GM12801 (cell line): ENCODE data around the gene PDE2A.

Experiments
- TF ChIP-seq, protein P1 (sequence below): IDR thresholded peaks from one replicate; pipeline ENCODE4 v1.5.1; 2011; ENCODE audit warnings: control low read depth; ENCODE audit not compliant: insufficient read length; ENCODE audit errors: extremely low read depth

PDE2A gene

DNA sequence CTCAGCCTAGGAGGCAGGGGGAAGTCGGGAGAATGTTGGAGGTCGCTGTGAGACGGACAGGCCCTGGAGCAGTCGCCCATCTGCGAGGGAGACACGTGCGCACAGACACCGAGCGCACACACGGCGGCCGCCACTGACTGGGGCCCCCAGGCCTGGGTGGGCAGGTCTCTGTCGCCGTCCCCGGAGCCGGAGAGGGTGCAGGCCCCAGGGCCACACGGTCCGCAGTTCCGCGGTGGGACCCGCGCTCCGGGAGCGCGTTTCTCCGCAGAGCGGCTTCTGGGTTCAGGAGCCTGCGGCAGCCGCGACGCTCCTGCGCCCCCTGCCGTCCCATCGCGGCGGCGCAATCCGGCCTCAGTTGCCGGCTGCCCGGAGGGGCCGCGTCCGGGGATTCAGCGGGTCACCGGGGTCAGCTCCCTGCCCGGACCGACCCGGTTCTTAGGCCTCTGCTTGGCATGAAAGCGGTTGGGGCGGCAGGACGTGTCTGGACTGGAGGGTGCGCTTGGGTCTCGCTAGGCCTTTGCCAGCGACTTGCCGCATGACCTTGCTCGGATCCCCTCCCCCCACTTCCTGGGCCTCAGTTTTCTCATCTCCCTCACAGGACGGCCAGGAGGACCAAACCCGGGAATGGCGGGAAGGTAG lies 31.2 kb downstream of the PDE2A start:
- TF ChIP-seq, protein P1, sequence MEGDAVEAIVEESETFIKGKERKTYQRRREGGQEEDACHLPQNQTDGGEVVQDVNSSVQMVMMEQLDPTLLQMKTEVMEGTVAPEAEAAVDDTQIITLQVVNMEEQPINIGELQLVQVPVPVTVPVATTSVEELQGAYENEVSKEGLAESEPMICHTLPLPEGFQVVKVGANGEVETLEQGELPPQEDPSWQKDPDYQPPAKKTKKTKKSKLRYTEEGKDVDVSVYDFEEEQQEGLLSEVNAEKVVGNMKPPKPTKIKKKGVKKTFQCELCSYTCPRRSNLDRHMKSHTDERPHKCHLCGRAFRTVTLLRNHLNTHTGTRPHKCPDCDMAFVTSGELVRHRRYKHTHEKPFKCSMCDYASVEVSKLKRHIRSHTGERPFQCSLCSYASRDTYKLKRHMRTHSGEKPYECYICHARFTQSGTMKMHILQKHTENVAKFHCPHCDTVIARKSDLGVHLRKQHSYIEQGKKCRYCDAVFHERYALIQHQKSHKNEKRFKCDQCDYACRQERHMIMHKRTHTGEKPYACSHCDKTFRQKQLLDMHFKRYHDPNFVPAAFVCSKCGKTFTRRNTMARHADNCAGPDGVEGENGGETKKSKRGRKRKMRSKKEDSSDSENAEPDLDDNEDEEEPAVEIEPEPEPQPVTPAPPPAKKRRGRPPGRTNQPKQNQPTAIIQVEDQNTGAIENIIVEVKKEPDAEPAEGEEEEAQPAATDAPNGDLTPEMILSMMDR = no peak

DNA sequence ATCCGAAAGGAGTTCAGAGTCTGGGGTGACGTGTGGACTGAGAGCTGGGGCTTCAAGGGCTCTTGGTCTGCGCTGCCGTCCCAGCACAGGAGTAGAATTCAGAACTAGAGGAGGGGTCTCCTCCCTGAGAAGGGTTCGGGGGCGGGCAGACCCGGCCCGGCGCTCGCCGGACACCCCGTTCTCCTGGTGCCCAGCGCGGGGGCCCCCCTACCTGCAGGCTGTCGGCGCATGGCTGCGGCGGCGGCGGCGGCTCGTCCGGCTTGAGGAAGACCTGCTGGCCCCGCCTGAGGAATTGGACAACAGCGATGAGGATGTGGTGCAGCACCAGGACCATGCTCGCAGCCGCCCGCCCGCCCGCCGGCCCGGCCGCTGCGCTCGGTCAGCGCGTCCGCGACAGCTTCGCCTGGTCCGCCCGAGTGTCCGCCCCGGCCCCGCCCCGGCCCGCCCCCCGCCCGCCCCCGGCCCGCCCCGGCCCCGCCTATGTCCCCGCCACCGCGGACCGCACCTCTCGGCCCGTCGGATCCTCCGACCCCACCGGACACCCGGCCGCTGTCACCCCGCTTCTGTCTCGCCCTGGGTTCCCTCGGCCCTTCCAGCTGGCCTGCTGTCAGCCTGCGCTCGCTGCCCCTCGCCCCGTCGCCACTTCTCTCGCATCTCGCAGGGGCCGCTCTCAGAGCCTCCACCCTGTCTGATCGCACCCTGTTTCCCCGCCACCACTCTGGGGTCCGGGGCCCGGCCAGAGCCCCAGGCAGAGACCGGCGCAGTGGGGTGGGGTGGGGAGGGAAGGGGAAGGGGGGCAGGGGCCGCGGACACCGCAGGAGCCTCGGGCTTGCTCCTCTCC lies 32.0 kb downstream of the PDE2A start:
- TF ChIP-seq, protein P1 = no peak

DNA sequence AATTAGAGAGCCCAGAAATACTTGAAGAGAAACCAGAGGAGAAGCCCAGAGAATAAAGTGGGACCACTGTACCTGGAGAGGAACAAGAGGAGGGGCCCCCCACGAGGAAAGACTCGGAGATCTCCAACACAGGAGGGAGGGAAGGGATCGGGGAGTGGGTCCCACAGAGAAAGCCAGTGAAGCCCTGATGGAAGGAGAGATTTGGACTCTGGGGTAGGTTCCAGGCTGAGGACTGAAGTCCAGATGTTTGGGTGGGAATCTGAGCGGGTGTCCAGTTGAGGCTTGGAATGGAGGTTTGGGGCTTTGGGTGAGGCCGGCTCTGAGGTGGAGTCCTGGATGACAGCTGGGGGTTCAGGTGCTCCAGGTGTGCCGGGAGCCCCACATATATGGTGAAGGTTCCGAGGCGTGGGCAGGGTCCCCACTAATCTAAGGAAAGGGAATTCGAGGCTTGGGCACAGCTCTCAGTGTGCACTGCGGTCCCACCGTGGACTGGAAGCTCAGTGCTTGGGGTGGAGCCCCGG lies 32.6 kb downstream of the PDE2A start:
- TF ChIP-seq, protein P1 = no peak

DNA sequence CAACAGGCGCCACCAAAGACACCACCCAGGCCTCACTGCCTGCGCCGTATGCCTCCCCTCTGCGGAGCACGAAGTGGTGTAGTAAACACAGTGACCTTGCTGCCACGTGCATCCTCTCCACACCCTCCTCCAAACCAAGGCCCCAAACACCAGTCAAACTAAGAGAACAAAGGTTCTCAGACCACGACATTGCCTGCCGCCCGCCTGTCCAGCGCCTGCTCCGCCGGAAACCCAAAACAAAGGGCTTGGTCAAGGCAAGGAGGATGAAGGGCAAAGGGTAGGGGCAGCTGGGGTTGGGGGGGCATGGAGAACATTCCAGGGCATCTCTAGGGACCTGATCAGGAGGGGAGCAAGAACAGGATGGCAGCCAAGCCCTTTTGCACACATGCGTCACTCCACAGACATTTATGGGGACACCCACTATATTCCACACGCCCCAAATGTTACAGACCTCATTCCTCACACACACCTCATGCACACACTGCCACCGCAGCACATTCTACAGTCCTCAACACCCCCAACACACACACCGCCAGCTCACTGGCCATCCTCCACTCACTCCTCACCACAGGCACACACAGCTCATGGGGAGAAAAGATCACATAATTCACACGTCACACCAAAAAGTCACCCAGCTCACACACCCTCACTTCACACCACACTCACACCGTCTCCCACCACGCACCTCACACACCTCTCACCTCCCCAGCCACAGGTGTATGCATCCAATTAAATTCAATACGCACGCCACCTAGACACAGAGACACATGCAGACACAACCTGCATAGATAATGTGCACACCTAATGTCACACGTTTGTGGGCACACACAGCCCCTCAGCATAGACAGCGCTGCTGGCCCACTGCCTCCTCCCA lies 34.5 kb downstream of the PDE2A start:
- TF ChIP-seq, protein P1 = no peak

GRCh38 chr11:72637926-72638325 lies 36.3 kb downstream of the PDE2A start:
- TF ChIP-seq, protein P1 = no peak

DNA sequence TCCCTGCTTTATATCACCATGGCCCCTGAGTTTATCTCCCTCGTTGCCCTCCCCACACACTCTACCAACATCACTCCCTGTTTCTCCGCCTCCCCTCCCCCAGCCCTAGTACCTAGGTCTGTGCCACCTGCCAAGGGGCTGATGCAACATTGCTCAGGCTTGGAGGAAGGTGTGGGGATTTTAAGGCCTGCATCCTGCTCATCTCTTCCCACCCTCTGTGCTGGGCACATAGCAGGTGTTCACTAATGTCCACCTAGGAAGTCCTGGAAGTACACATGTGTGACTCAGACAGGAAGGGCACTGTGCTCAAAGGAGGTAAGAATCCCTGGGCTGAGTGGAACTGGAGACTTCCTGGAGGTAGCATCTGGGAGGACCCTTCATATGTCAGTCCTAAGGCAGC lies 37.0 kb downstream of the PDE2A start:
- TF ChIP-seq, protein P1 = no peak

- TF ChIP-seq, protein P1 = no peak
Measured at GRCh38 chr11:72636376-72636775, 37.8 kb downstream of the PDE2A start.
